NCI-H1930 (cell line): ENCODE measurements around the gene ARHGDIG.
"Not testable (repeated sequence)": the region's sequence is repeated elsewhere in the genome, so short reads cannot be mapped to it uniquely, and the experiment has no call there.

Experiments used
- DNase-seq, 2 experiments: peaks; one replicate each; lab custom pipeline; 2025; lab: John Stamatoyannopoulos, UW

Gene ARHGDIG

GRCh38 chr16:263944-264343 is 16.4 kb upstream of the ARHGDIG start:
- no peak for DNase-seq

DNA sequence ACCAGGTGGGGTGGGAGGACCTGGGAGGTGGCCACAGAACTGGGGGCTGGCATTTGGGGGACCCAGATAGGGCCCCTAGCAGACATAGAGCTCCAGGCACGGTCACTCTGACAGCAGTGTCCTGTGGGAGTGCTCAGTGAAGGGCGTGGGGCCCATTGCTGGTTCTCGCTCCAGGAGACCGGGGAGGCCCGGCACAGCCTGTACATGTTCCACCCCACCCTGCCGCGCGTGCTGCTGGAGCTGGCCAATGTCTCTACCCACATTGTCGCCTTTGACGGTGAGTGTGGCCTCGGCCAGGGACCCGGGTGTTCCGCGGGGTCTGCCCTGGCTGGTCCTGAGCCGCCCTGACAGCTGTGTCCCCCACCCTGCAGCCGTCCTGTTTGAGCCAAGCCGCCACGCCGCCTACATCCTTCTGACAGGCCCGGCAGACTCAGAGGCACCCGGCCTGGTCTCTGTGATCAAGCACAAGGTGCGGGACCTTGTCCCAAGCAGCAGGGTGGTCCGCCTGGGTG is 15.9 kb upstream of the ARHGDIG start:
- DNase-seq: no peak

- DNase-seq: no peak
These were observed 15.3 kb upstream of the ARHGDIG start for GRCh38 chr16:265002-265529.

DNA sequence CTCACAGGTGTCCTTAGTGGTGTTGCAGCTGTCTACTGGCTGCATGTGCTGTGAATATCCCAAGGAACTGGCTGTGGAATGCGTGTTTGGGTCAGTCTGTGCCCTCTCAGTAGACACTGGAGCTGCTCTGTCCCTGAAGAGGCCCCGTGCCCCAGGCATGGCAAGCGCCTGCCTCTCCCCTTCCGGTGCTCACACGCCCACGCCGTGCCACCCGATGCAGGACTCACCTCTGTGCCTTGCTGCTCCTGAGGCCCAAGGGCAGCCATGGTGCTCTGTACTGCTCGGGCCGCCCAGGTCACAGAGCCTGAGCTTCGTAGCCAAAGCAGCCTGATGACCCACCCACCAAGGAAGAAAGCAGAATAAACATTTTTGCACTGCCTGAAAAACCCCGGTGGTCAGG is 14.7 kb upstream of the ARHGDIG start:
- DNase-seq: no peak

GRCh38 chr16:266258-267164 is 13.9 kb upstream of the ARHGDIG start:
- no peak for DNase-seq

DNA sequence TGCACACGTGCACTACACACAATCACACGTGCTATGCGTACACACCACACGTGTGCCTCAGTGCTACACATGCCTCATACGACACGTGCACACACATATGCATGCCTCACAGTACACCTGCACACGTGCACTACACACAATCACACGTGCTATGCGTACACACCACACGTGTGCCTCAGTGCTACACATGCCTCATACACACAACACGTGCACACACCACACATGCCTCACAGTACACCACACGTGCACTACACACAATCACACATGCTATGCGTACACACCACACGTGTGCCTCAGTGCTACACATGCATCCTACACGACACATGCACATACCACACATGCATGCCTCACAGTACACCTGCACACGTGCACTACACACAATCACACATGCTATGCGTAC is 12.8 kb upstream of the ARHGDIG start:
- DNase-seq: not testable (repeated sequence)

GRCh38 chr16:268141-269053 is 12.0 kb upstream of the ARHGDIG start:
- DNase-seq: no peak

- no peak for DNase-seq
These were observed 11.2 kb upstream of the ARHGDIG start for GRCh38 chr16:269061-269796.

DNA sequence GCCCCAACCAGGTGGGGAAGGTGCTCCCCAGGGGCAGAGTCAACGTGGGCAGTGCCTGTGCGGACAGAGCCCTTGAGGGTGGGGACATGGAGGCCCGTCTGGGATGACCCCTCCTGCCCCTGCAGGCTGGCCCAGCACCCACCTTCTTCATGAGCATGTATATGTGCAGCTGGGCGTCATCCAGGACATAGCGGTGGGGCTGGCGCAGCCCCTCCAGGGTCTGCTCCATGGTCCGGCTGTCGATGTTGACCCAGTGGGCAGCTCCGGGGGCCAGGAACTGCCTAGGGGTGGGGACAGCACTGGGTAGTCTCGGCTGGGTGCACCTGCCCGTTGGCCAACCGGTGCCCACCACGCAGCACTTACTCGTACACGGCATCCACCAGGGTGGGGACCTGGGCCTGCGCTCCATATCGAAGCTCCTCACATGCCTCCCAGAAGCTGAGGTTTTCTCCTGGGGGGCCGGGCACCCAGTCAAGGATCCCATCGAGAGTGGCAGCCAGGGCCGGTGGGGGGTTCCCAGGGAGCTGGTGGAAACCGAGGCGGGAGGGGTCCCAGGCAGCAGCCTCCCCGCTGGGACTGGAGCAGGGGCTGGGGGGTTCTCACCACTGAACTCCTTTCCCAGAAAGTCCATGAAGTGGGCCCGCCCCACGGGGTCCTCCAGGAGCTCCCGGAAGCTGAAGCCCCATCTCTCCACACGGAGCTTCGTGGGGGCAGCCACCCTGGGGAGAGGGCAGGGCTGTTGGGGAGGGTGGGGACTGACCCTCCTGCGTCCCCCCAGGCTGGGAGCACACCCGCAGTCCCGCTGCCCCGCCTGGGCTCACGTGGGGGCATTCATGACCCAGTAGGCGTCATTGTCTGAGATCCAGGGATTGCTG is 9.8 kb upstream of the ARHGDIG start:
- no peak for DNase-seq

DNA sequence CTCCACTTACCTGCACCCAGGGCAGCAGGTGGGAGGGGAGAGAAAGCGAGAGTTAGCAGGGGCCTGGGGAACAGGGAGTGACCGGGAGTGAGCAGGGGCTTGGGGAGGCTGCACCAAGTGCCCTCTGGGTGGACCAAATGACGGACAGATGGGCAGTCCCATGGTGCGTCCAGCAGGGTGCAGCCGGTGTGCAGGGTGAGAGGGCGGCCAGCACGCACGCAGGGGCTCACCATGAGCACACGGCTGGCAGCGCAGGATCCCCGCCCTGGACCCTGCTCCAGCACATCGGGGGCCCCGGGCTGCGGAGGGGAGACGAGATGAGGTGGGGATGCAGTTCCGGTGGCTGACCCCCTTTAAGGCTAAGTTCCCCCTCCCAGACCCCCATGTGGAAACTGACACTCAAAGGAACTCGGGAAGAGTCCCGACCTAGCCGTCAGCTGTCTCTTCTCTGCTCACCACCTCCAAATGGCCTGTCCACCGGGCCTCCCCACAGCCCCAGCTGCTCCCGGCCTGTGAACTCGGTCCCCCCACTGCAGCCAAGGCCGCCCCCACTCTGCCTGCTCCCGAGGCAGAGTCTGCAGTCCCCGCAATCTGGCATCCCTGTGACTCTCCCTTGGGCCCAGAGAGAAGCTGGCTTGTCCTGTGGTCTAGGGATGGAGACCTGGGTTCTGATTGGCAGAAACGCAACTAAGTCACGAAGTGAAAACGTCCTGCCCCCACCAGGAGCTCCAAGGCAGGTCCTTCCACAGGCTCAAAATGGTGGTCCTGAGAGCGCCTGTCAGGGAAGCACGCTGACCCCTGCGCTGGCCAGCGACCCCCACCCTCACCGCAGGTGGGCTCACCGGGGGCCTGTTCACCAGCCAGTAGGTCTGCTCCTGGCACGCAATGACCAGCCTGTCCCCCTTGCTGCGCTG is 7.5 kb upstream of the ARHGDIG start:
- DNase-seq: no peak

DNA sequence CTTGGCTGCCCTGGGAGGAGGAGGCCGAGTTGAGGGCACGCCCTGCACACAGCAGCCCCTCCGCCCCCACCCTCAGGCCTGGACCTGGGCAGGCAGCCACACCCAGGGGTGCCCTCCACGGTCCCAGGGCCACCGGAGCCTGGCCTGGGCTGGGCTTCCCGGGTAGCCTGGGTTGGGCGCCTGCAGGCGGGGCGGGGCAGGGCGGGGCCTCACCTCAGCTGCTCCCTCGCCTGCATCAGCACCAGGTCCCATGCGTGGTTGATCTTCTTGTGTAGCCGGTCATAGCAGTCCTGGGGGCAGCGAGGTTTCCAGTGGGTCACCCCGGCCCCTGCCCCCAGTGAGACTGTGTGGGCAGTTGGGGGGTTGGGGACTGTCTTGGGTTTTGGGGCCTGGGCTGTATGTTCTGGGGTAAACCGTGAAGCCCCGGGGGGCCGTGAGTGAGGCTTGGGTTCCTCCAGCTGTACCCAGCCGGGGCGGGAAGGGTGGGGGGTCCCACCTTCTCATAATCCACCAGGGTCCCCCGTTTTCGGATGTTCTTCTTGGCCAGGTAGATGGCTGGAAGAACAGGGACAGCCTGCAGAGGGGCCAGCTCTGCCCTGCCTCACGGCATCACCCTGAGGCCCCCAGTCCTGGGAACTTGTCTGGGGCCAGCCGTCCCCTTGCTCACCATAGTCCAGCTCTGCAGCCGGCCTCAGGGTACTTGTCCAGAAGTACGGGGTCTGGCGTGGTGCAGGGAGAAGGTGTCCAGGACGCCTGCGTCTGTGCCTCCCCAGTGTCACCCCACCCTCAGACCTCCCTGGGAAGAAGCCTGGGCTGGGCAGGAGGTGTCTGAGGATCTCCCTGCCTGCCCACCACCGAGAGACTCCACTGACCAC is 6.6 kb upstream of the ARHGDIG start:
- no peak for DNase-seq

DNA sequence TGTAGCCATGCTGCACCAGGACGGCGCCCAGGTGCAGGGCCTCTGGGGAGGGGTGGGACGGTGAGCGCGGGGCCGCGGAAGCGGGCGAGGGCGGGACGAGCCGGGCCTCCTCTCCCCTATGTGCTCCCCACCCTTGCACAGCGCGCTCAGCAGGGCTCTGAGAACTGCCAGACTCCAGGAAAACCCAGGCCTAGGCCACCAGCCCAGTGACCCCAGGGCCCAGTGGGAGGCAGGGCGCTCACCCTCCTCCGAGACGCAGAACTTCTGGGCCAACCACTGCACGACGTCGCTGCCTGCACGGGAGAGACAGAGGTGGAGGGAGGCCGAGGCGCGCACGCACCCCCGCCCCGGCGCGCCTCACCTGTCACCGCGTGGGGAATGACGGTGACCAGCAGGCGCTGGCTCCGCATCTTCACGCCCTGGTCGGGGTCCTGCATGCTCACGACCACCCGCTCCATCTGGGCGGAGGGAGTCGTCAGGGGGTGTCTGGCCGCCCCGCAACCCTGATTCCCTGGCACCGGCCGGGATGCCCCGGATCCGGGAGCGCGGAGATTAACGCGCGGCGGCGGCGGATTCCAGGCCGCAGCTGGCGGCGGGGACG is 5.2 kb upstream of the ARHGDIG start:
- DNase-seq: no peak

DNA sequence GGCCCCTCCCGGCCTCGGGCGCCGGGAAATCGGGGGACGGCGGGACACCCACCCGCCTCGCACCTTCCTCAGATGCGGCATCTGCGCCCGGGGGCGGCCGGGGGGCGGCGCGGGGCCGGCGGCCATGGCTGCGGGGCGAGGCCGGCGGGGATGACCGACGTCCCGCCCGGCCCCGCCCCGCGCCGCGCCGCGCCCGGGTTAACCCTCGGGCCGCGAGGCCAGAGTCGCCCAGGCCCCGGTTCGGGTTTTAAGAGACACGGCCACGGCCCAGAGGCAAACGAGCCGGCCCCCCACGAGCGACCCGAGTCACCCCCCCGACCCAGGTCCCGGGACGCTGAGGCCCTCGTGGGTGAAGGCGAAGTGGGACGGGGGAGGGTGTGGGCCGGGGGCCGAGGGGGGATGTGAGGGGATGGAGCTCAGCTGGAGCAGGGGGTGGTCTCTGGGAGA is 4.6 kb upstream of the ARHGDIG start, which contains the start of gene RGS11:
Gene RGS11, minus strand, starts transcription at position 159 of the 447 bp plus-strand sequence. Its CDS starts 33 bp downstream, at position 126.
- DNase-seq: no peak

DNA sequence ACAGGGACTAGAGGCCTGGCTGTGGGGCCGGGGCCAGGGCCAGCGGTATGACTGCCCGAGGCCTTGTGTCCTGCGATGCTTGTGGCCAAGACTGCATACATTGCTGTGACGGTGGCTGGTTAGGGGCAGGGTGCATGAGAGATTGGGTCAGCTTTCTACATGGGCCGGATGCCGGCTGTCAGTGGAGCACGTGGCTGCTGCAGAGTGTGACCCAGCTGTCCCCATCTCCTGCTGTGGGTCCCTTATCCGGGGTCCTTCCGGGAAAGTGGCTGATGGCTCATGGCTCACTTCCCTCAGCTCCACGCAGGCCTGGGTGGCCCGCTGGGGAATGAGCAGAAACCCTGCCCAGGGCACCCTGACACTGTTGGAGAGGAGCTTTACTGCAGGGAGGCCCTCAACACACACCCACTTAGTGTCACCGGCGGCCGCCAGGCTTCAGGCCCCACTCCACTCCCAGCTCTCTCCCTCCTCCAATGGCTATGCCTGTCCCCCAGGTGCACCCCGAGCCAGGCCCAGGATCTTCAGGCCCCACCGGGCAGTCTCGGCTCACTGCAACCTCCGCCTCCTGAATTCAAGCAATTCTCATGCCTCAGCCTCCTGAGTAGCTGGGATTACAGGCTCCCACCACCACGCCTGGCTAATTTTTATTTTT is 3.8 kb upstream of the ARHGDIG start:
- no peak for DNase-seq

DNA sequence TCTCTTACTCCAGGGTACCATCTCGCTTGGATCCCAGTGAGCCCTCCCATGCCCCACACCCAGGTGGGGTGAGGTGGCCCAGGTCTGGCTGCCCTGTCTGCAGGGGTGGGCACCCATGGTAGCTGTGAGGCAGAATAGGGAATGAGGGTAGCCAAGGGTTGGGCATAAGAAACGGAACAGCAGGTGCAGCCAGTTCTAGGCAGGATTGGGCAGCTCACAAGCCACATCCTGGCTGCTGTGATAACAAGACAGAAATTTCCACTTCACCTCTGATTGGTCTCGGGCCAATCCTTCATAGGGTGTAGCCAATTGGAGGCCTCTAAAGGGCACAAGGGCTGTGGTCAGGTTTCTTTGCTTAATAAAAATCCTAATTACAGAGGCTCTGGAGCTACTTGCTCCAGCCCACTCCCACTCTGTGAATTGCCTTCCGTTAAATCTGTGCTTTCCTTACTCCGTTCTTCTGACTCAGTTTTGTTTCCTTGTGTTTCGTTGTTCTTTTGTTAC is 1.5 kb upstream of the ARHGDIG start:
- no peak for DNase-seq

- no peak for DNase-seq
These were observed 860 bp upstream of the ARHGDIG start for GRCh38 chr16:279531-279930.

DNA sequence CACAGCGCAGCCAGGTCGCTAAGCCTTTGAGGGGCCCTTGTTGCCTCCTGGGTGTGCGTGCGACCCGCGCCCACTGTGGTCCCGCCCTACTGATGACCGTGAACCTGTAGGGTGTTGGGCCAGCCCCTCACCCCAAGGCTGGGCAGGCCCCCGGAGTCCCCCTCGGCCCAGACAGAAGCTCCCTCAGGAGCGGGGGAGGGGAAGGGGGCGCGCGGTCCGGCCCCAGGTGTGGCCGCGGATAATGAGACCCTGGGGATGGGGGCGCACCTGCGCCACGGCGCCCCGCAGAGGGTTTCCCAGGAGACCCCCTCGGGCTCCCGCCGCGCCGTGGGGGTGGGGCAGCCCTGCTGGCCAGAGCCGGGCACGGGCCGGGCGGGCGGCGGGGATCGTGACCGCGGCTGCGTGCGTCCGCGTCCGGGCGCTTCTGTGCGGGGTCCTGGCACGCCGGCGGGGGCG is 358 bp upstream of the ARHGDIG start:
- no peak for DNase-seq
